HG03196 (cell line): ENCODE results near the gene WEE1.
"Not testable (repeated sequence)": the region's sequence is repeated elsewhere in the genome, so short reads cannot be mapped to it uniquely, and the experiment has no call there.

Source experiments
- ATAC-seq: cut with Tn5 transposase; IDR thresholded peaks from one replicate; pipeline ENCODE4 v1.9.1; 2021; ENCODE audit not compliant: unreplicated experiment

The WEE1 gene

DNA sequence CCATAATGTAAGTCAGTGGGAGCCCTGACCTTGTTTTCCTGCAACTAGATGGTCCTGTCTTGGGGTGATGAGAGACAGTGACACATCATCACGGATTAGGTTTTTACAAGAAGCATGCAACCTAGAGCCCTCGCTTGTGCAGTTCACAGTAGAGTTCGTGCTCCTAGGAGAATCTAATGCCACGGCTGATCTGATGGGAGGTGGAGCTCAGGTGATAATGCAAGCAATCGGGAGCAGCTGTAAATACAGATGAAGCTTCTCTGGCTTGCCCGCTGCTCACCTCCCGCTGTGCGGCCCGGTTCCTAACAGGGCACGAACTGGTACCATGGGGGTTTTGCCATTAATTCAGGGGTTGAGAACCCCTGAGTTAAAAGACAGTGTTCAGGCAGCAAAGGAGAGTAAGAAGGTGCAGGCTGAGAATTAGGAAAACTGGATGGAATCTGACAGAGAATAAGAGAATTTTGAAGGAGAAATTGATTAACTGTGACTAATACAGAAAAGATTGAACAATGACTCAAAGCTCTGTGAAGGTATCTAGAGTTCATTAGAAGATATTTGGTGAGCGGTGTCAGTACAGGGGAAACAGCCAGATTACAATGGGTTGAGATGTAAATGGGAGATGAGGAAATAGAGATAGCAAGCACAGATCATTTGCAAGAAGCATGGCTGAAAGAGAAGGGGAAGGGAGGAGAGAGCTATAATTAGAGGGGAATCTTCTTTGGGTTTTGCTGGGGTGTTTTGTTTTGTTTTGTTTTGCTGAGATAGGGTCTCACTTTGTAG lies 21.0 kb downstream of the WEE1 start:
- ATAC-seq = no peak

DNA sequence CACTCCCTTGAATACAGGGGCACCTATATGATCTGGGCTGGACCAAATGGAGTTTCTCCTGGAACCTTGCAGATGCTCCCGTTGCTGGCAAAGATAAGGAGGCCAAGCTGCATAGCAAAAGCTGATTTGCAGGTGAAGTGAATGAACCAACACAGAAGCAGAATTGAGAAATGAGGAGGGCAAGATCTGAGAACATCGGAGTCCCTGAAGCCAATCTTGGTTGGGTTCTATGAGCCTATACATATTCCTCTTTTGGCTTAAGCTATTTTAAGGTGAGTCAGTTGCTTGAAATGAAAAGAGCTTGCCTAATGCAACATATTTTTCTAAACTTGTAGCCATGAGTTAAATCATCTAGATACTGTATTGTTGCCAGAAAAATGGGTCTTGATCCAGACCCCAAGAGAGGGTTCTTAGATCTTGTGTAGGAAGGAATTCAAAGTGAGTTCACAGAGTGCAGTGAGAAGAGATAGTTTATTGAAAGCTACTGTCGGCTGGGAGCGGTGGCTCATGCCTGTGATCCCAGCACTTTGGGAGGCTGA lies 23.5 kb downstream of the WEE1 start:
- no peak for ATAC-seq

DNA sequence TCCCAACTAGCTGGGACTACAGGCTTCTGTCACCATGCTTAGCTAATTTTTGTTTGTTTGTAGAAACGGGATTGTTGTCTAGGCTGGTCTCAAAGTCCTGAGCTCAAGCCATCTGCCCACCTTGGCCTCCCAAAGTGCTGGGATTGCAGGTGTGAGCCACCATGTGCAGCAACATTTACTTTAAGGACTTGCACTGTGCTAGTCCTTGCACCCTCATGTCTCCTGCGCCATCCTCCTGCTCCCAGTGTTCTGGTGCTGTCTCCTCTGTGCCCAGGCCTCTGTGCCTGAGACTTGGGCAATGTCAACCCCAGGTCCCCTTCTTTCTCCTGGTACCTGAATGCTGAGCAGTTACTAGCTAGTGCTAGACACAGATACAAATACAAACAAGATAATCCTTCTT lies 26.7 kb downstream of the WEE1 start:
- no peak for ATAC-seq

DNA sequence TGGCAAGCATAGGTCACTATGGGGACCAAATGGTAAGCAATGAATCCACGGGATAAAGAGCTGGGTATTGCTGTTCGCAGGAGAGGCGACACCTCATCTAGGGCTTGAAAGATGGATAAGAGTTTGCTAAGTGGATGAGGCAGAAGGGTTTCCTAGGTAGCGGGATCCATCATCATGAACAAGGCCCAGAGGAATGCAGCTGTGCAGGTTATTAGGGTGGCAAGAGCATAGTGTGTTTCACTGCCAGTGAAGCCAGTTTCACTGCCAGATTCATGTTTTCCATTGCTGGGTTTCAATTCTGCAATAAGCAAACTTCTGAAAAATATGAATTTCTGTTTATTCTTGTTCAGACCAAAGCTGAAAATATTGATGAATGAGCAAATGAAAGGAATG lies 27.2 kb downstream of the WEE1 start:
- peak; percentile 46 for ATAC-seq

DNA sequence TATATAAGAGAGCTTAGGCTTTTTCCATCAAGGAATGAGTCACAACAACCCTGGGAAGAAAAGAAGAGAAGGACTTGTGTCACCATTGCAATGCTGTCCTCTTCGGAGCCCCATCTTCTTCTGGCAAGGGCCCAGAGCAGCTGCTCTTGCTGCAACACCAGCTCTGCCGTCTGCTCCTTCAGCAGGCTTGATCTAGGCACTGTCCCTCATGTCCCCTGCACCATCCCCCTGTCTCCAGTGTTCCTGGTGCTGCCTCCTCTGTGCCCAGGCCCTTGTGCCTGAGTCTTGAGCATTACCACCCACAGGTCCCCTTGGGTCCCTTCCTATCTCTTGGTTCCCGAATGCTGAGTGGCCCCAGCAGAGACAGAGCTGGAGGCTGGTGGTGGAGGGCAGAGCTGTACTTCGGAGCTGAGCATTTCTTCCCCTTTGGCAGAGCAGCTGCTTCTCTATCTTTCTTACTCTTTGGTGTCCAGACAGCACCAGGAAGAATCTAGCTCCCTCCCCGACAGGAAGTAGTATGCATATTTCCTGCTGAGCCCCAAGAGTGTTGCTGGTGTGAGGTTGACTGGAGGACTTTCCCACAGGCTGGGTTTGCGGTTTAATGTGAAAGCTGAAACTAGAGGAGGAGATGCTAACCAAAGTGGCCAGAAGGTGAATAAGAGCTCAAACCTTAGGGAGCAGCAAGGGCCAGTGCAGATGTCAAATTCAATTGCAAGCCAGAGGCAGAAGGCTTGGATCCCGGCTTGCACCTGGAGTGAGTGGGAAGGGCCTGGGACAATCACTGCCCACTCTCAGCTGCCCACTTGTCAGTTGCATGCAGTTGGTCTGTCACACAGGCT lies 27.8 kb downstream of the WEE1 start:
- ATAC-seq = peak; percentile 78

DNA sequence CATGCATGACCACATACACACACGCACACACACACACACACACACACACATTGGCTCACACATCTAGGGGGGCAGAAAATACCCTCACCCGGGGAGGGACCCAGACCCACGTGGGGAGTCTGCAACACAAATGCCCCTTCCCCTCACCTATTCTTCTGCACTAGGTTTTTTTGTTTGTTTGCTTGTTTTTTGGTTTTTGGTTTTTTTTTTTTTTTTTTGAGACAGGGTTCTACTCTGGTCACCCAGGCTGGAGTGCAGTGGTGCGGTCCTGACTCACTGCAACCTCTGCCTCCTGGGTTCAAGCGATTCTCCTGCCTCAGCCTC lies 28.4 kb downstream of the WEE1 start:
- ATAC-seq = no peak

DNA sequence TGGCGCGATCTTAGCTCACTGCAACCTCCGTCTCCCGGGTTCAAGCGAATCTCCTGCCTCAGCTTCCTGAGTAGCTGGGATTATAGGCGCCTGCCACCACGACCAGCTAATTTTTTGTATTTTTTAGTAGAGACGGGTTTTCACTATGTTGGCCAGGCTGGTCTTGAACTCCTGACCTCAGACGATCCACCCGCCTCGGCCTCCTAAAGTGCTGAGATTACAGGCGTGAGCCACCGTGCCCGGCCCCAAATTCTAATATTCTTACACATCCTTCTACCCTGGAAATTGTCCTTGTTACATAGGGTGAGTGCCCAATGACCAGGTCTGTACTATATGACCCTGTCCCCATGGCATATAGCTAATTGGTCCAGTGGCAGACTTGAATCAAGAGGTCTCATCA lies 29.7 kb downstream of the WEE1 start:
- ATAC-seq = not testable (repeated sequence)

DNA sequence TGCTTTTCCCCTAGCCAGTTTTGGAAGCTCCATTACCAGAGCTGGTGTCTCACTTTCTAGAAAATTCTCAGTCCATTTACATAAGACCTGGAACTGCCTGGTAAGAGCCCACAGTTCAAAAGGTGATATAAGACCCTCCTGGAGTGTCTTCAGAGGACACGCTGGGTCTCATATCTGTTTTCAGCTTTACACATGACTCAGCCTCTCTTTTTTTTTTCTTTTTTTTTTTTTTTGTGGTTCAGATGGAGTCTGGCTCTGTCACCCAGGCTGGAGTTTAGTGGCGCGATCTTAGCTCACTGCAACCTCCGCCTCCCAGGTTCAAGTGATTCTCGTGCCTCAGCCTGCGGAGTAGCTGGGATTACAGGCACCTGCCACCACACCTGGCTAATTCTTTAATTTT lies 30.7 kb downstream of the WEE1 start:
- no peak for ATAC-seq

DNA sequence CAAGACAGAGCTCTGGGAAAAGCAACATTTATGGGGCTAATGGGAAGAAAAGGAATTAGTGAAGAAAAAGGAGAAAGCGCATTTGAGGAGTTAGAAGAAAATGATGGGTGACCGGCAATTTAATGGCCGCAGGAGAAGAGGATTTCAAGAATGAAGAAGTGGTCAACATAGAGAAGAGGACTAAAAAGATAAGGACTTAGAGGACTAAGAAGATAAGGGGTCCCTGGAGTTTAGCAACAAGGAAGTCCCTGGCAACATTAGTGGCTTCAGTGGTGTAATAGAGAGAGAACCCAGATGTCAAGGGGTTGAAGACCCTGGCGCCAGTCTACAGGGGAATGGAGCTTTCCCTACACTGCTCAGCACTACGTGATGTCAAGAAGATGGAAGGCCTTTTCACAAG lies 32.3 kb downstream of the WEE1 start:
- ATAC-seq = no peak

DNA sequence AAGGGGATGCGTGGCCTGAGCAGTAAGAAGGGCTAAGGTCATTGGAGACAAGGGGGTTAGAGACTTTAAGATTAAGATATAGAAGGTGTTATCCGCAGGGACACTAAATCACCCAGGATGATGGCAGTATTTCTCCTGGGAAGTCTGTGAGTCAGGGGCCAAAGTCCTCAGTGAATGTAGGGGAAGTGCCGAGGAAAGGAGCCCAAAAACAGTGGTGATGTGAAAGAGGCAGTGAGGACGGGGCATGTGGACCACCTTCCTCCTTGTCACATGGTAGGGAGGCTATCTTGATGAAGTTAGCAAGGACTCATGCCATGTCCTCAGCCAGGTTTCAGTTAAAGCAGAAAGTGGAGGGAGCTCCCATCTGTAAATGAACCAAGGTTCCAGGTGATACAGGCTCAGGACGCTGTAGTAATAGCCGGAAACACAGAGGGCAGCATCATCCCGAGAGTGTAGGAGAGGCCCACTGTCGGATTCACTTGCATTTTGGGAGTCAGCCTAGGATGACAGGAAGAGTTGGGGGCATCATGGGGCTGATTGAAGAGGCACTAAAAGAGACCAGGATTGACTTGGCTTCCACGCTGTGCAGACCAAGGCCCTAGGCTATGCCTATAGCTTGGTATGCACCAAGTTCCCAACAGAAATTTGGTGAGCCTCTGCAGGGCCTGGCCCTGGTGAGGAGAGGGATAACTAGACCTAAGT lies 33.5 kb downstream of the WEE1 start:
- ATAC-seq = no peak

DNA sequence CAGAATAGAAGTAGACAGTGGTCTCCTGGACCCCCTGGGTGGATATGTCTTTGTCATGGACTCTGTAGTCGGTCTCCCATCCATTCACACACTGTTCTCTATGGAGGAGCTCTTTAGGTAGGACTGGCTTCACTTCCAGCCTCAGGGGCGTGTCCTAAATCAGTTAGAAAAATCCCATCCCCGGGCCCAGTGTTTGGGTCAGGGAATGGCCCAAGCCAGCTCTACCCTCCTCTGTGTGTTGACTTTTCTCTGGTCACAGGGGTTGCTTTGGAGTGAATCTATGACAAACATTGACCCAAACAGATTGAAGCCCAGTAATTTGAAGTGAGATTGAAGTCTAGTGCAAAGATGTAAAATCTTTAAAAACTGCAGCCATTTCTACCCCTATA lies 34.0 kb downstream of the WEE1 start:
- ATAC-seq = no peak

DNA sequence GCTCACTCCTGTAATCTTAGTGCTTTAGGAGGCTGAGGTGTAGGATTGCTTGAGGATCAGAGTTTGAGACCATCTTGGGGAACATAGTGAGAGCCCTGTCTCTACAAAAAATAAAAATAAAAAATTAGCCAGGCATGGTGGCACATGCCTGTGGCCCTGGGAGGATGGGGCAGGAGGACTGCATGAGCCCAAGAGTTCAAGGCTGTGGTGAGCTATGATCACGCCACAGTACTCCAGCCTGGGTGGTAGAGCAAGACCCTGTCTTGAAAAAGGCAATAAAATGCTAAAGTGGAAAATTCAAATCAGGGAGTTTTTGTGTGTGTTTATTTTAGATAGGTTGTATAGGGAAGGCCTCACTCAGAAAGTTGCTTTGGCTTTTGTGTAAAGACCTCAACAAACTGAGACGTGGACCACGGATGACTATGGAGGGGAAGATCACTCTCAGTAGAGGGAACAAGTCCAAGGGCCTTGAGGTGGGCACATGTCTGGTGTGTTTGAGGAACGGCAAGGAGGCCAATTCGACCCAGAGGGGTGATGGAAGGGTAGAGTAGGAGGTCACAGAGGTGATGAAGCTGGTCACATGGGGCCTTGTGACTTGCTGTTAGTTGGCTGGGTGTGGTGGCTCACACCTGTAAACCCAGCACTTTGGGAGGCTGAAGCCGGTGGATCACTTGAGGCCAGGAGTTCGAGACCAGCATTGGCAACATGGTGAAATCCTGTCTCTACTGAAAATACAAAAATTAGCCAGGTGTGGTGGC lies 35.7 kb downstream of the WEE1 start:
- ATAC-seq = no peak

DNA sequence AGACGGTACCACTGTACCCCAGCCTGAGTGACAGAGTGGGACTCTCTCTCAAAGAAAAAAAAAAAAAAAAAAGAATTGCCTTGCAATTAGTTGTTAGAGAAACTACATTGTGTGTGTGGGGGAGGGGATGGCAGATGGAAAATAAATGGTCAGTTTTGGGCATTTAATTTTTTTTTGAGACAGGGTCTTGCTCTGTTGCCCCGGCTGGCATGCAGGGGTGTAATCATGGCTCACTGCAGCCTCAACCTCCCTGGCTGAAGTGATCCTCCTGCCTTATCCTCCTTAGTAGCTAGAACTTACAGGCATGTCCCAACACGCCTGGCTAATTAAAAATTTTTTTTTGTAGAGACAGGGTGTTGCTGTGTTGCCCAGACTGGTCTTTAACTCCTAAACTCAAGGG lies 36.4 kb downstream of the WEE1 start:
- no peak for ATAC-seq

DNA sequence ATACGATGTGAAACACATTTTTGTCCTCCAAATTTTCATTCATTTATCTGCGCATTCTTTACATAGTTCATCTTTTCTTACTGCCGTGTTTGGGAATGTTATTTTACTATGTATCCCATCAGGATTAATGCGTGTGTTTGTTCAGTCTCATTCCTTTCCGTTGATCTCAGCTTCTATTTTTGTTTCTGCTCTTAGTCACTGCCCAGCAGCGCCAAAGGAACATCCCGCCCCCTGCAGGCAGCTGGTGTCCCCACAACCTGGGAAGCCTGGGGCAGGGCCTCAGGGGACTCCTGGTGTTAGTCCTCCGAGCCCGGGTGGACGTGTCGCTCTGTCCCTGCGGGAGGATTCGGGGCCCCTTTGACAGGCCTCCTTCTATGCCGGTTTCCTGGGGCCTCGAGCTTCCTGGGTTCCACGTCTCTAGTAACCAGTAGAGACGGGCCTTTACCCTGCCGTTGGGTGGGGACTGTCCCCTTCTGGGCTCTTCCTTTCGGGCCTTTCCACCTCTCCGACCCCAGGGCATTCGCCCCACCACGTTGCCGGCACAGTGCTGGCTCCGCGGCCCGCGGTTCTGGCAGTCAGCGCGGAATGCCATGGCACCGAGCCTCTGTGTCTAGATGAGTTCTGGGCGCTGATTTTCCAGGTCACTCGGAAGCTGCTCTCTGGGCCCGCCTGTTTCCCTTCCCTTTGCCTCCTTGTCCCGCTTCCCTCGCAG lies 39.8 kb downstream of the WEE1 start:
- ATAC-seq = peak; percentile 48

DNA sequence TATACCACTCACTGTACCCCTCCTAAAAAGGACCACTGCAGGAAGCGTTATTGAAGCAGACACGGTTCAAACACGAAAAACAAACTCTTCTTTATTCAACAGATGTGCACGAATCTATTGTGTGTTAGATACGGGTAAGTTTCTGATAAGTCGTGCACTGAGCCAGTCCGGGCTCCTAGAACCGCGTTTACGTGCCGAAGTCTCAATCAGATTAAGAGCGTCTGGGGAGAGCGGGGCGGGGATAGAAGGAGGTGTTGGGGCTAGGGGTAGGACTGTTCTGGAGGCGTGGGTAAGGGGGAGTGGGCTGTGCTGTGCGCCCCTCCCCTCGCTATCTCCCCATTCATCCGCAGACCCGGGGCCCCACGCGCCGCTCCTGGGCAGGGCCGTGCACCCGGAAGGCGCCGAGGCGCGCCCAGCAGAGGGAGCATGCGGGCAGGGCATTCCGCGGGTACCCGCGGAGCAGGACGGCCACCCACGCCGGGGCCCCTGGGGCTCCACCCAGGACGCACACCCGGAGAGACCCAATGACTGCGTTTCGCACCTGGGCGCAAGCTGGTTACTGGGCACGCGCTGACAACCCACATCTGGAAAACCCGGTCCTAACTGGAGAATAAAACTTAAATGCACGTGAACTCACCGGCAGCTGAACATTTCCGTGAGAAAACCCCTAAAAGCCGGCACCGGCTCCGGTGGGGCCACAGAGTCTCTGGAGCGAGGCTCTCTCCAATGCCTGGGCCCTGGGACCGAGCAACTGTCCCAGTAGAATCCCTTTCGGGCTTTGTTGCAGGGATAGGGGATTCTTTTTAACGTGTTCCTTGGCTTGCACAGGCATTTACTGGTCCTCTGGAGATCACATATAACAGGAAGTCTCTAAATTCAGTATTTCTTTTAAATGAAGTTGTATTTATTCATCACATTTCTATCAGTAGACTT lies 40.6 kb downstream of the WEE1 start:
- peak; percentile 64 for ATAC-seq

DNA sequence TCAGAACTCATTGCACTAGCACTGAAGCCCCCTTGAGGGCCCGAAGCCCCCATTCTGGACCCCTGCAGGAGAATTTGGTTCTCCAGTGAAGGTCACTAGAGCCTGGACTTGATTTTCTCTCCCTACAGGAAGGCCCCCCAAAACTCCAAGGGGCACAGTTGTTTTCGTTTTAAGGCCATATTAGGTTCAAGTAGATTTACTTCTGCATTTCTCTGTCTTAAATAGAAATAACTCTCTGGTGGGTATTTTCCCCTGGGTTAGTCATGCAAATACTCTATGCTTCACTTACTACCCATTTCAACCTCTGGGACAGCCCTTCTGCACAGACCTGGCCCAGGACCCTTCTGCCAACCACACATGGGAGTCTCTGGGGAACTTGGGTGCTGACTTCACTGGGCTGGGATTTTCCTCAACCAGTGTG lies 41.6 kb downstream of the WEE1 start:
- peak; percentile 56 for ATAC-seq

DNA sequence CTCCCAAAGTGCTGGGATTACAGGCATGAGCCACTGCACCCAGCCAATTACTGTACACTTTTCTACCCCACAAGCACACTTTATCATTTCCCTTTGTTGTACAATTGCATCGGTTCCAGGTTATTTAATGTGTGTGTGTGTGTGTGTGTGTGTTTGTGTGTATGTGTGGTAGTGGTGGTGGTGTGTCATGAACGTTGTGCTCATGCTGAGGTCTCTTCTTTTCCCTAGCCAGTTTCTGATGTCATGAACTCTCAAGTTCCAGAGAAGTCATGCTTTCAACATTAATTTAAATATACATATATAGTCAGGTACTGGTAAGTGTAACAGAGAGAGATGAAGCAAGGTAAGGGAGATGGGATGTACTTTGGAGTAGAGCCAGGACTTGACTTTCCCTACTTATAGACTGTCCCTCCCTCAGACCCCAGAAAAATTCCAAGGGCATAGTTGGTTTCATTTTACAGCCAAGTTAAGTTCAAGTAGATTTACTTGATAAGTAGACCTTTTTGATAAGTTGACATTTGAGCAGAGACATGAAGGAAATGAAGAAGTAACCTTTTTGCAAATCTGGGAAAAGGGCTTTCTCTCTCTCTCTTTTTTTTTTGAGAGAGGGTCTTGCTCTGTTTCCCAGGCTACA lies 42.7 kb downstream of the WEE1 start:
- no peak for ATAC-seq

DNA sequence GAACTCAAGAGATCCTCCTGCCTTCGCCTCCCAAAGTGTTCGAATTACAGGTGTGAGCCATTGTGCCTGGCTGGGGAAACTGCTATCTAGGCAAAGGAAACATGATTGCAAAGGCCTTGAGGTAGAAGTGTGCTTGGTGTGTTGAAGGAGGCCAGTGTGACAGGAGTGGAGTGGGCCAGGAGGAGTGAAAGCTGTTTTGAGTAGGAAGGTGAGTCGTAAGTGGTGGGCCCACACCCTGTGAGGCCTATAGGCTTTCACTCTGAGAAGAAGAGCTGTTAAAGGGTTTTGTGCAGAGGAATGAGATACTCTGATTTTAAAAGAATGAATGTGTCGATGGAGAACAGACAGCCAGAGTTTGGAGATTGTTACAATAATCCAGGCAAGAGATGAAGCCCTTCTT lies 43.4 kb downstream of the WEE1 start:
- ATAC-seq = no peak

DNA sequence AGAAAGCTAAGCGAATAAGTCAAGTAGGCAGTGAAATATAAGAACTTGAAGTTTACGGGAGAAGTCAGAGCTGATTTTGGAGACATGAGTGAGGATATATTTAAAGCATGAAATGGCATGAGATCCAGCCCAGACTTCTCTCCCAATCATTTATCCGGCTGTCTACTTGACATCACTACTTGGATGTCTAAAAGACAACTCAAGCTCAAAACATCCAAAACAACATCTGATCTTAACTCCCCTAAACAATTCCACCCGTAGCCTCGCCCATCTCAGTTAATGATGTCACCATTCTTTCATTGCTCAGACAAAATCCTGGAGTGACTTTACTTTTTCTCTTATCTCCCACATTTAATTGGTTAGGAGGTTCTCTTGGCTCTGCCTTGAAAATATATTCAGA lies 44.5 kb downstream of the WEE1 start:
- ATAC-seq = no peak
